NCI-H187 treated with DMSO at 0.1 percent for 48 hours (cell line): Measurements from ENCODE around the gene MYF6.

Source experiments
- DNase-seq: peaks from one replicate; lab custom pipeline; 2025; lab: John Stamatoyannopoulos, UW

Gene MYF6

GRCh38 chr12:80707830-80708258 lies 410 bp downstream of the MYF6 start:
- DNase-seq = no peak

- no peak for DNase-seq
Measured at GRCh38 chr12:80708259-80708974, 983 bp downstream of the MYF6 start.

- no peak for DNase-seq
Measured at GRCh38 chr12:80708975-80709328, 1.5 kb downstream of the MYF6 start.

- DNase-seq = no peak
Measured at GRCh38 chr12:80709811-80710726, 2.6 kb downstream of the MYF6 start.

GRCh38 chr12:80710727-80711449 lies 3.5 kb downstream of the MYF6 start:
- DNase-seq = no peak

- no peak for DNase-seq
Measured at GRCh38 chr12:80711866-80712265, 4.4 kb downstream of the MYF6 start.

GRCh38 chr12:80712866-80713265 lies 5.4 kb downstream of the MYF6 start:
- no peak for DNase-seq

GRCh38 chr12:80713419-80713818 lies 6.0 kb downstream of the MYF6 start:
- DNase-seq = no peak

GRCh38 chr12:80714055-80714454 lies 6.6 kb downstream of the MYF6 start:
- DNase-seq = no peak

GRCh38 chr12:80714846-80715245 lies 7.4 kb downstream of the MYF6 start:
- DNase-seq = no peak

GRCh38 chr12:80715713-80716249 lies 8.3 kb downstream of the MYF6 start:
- DNase-seq = no peak

- DNase-seq = no peak
Measured at GRCh38 chr12:80716696-80717469, 9.4 kb downstream of the MYF6 start, which contains the start of gene MYF5. Gene MYF5, plus strand, starts transcription at chr12:80716912. Its CDS starts 152 bp downstream, at chr12:80717064.

- no peak for DNase-seq
Measured at GRCh38 chr12:80717856-80718255, 10.4 kb downstream of the MYF6 start.

GRCh38 chr12:80720516-80720915 lies 13.1 kb downstream of the MYF6 start:
- no peak for DNase-seq

- no peak for DNase-seq
Measured at GRCh38 chr12:80721326-80721725, 13.9 kb downstream of the MYF6 start.

- no peak for DNase-seq
Measured at GRCh38 chr12:80745851-80746505, 38.5 kb downstream of the MYF6 start.

GRCh38 chr12:80747800-80748199 lies 40.4 kb downstream of the MYF6 start:
- DNase-seq = no peak

- DNase-seq = no peak
Measured at GRCh38 chr12:80749456-80749855, 42.0 kb downstream of the MYF6 start.

GRCh38 chr12:80752464-80752863 lies 45.0 kb downstream of the MYF6 start:
- DNase-seq = no peak

GRCh38 chr12:80754274-80754673 lies 46.8 kb downstream of the MYF6 start:
- no peak for DNase-seq

- DNase-seq = no peak
Measured at GRCh38 chr12:80756875-80757274, 49.4 kb downstream of the MYF6 start.
